Right renal pelvis (tissue), 4 donors: ENCODE results near the gene CCDC27. TPM values are rescaled to one million over a fixed set of nuclear protein-coding genes. Genes with fewer than 3 reads are reported as not detected.

Experiments
- DNase-seq, 4 donors: peaks; one replicate each; pipeline ENCODE4 v3.0.0-alpha.2; 2013; ENCODE audit warnings: low read depth in 4 of 4, low spot score in 3 of 4, missing footprints in 1 of 4
- polyA plus RNA-seq, 4 donors: library from polyadenylated mRNA; unstranded; fragments of 120-200 nt; gene quantifications; one replicate each; pipeline ENCODE4 v1.2.1, GENCODE V29; 2013; ENCODE audit not compliant: insufficient read length in 4 of 4

The CCDC27 gene
- polyA plus RNA-seq, 4 donors = 0.20 to 0.22 (median 0.21) TPM

DNA sequence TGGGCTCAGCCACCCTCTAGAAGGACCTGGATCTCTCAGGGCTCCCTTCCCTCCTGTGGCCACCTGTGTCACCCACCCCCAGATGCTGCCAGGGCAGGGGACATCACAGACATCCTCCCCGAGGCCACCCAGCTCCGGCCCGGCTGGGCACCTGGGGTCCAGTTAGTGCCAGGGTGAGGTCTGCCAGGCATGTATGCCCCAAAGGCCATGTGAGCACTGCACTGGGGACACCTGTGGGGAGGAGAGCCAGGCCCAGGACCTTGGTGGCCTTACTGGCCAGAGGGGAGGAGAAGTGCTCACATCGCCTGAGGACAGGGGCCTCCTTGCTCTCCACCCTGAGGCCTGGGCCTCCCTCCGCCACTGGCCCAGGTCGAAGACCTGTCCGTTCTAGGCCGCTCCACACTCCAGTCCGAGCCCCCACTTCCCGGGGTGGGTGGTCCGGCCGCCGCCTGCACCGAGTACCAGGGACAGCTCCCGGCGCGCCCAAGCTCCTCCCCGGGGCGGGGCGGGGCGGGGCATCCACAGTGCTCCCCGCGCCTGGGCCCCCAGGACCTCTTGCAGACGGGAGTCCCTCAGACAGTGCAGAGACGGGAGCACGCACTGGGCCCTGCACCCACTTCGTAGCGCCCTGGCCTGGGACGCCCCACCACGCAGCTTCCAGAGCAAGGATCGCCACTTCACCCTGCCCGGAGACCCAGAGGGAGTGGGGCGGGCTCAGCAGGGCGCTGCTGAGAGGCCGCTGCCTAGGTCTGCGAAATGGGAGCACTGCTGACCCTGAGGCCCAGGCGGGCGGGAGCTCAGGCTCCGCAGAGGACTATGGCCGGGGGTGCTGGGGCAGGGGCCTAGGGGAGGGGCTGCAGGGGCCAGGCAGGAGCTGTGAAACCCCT, 34.3 kb upstream of the CCDC27 start:
- DNase-seq = peak in 1 of 4 donors; percentile 20

DNA sequence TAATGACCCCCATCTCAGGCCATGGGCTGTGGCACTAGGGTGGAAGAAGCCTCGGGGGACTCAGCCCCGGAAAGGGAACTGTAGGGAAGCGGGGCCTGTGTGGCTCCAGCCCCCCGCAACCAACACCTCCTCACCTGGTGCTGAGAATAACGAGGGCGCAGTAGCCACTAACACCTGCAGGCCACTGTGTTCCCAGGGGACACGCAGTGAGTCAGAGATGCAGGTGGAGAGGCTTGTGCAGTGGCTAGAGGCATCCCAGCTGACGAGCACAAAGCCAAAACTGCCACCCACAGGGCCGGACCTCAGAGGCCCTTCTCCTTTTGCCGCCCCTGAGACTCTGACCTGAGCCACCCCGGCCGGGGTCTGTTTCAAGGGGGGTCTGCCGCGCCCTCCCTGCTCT, 33.5 kb upstream of the CCDC27 start:
- DNase-seq = no peak

DNA sequence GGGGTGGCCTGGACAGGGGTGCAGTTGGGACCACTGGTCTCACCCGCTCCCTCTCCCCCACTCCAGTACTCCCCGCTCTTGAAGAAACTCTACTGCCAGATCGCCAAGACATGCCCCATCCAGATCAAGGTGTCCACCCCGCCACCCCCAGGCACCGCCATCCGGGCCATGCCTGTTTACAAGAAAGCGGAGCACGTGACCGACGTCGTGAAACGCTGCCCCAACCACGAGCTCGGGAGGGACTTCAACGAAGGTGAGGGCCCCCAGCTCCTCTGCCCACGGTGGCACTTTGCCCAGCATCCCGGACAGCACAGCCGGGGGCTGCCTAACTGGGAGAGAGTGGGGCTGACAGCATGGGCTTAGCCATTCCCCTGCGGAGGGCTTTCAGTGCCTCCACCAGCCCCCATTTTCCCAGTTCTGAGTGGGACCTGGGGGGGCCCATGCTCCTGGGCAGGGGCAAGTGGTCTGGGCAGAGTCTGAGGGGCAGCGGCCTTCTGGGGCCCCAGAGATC, 30.2 kb upstream of the CCDC27 start:
- DNase-seq = no peak

DNA sequence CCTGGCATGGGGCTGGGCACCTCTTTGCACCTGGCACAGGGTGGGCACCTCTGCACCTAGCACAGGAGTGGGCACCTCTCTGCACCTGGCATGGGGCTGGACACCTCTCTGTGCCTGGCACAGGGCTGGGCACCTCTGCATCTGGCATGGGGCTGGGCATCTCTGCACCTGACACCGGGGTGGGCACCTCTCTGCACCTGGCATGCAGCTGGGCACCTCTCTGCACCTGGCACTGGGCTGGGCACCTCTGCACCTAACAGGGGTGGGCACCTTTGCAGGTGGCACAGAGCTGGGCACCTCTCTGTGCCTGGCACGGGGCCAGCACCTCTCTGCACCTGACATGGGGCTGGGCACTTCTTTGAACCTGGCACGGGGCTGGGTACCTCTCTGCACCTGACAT, 29.4 kb upstream of the CCDC27 start:
- DNase-seq = no peak

DNA sequence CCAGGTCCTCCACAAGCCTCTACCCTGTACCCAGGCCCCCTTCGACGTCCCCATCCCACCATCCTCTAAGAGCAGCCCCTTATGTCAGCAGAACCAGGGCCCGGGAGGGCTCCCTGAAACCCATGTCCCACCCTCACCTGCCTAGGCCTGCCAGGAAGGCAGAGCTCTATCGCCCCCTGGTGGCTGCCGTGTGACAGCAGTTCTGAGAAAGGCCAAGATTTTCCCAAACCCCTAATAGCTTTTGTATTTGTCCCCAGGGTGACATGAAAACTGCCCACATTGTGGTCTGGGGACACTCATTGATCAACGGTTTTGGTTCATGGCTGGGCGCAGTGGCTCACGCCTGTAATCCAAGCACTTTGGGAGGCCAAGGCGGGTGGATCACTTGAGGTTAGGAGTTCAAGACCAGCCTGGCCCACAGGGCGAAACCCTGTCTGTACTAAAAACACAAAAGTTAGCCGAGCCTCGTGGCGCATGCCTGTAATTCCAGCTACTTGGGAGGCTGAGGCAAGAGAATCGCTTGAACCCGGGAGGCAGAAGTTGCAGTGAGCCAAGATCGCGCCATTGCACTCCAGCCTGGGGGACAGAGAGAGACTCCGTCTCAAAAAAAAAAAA, 27.7 kb upstream of the CCDC27 start:
- peak; percentile 44 to 57 (median 52) for DNase-seq

DNA sequence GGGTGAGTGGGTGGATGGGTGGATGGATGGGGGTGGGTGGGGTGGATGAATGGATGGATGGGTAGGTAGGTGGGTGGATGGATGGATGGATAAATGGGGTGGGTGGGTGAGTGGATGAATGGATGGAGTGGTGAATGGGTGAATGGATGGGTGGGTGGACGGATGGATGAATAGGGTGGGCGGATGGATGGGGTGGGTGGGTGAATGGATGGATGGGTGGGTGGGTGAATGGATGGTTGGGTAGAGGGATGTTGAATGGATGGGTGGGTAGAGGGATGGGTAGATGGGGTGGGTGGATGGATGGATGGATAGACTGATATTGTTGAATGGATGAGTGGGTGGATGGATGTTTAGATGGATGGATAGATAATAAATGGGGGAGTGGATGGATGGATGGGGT, 26.9 kb upstream of the CCDC27 start:
- no peak for DNase-seq

DNA sequence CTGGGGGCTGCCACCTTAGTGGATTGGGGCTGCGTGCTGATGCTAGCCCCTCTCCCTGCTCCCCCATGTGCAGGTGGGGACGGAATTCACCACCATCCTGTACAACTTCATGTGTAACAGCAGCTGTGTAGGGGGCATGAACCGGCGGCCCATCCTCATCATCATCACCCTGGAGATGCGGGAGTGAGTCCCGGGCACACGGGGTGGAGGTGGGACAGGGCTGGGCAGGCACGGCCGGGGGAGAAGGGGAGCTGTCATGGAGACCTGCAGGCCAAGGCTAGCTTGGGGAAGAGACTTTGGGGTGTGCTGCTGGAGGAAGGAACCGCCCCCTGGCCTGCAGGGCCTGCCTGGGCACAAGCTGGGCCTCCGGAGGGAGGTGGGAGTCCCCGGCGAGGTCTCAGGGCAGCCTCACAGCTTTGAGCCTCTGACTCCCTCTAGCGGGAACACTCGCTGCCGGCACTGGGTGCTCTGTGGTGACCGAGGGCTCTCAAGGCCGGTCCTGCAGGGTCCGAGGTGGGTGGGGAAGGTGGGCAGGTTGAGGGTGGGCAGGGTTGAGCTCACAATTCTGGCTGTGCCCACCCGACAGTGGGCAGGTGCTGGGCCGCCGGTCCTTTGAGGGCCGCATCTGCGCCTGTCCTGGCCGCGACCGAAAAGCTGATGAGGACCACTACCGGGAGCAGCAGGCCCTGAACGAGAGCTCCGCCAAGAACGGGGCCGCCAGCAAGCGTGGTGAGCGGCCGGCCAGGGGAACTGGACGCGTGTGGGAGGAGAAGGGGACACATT, 25.0 kb upstream of the CCDC27 start:
- no peak for DNase-seq

DNA sequence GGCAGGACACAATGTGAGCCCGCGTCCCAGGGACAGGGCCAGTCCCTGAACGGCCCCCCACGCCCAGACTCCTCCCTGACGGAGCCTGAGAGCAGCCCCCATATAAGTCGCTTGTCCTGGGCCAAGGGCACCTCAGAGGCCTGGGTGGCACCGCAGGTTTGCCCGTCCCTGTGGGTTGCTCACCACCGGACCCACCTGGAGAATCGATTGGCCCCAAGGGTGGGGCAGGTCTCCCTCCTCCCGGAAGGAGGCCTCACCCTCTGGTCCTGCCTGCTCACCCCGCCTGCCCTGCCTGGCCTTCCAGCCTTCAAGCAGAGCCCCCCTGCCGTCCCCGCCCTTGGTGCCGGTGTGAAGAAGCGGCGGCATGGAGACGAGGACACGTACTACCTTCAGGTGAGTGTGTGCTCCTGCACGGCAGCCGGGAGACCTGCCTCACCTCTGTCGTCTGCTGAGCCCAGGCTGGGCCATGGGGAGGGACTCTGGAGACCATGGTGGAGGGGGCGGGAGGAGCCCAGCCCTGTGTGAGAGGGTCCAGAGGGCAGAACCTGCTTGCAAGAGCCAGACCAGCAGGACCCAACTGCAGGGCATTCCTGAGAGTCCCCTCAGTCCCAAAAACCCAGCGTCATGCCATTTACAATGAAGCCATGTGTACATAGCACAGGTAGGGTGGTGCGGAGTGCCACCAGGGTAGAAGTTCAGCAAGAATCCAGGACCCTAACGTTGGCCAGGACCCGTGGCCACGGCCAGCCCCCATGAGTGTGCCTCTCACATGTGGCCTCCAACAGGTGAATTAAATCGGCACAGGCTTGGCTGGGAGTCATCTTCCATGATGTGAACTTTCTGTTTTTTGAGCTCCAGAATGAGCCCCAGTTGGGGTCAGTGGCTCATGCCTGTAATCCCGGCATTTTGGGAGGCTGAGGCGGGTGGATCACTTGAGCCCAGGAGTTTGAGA, 24.1 kb upstream of the CCDC27 start:
- DNase-seq = no peak

DNA sequence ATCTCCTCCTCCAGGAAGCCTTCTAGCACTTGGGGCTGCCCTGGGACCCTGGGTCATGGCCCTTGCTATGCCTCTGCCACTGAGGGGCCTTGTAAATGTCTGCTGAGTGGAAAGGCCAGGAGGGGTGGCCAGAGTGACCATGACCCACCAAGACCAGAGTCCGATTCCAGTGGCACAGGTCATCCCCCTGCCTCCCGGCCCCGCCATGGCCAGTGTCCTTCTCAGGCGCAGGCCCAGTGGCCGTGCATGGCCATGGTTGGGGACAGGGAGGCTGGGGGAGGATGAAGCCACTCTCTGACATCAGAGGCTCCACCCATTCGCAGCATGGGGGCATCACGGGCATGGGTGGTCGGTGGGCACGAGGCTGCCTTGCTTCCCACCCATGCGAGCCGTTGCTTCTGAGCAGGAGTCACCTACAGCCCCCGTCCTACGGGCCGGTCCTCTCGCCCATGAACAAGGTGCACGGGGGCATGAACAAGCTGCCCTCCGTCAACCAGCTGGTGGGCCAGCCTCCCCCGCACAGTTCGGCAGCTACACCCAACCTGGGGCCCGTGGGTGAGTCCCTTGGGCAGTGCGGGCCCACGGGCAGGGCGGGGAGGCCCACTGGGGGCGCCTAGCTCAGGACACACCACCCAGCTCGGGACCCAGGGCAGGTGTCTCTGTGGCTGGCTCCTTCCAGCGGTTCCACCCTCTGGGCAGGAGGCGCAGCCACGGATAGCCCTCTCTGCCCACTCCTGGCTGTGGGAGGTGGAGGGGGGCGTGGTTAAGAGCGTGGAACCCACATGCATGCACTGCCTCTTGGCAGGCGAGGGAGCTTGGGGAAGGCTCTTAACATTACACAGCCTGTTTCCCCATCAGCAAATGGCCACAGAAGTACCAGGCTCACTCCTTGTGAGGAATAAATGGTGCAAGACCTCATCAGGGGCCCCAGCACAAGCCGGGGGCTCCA, 22.4 kb upstream of the CCDC27 start:
- DNase-seq = no peak

DNA sequence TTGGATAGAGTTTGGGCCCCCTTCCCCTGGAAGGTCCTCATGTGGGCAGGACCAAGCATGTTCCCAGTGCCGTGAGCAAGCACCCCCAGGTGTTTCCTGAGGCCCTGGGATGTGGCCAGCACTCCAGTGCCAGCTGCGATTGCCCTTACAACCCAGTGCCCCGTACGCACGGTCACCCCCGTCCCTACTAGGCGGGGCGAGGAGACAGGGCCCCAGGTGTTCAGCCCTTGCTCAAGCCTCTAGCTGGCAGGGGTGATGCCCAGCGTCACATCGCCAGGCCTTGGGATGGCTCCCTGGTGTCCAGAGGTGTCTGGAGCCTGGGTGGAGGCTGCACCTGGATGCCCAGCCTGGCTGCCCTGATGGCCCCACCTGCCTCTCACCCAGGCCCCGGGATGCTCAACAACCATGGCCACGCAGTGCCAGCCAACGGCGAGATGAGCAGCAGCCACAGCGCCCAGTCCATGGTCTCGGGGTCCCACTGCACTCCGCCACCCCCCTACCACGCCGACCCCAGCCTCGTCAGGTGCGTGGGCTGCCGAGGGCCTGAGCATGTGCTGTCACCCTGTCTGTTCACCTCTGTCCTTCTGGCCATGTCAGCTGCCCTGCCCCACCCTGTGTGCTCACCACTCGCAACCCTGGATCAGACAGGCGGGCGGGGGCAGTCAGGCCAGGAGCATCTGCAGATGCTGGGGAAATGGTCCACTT, 21.6 kb upstream of the CCDC27 start:
- no peak for DNase-seq

DNA sequence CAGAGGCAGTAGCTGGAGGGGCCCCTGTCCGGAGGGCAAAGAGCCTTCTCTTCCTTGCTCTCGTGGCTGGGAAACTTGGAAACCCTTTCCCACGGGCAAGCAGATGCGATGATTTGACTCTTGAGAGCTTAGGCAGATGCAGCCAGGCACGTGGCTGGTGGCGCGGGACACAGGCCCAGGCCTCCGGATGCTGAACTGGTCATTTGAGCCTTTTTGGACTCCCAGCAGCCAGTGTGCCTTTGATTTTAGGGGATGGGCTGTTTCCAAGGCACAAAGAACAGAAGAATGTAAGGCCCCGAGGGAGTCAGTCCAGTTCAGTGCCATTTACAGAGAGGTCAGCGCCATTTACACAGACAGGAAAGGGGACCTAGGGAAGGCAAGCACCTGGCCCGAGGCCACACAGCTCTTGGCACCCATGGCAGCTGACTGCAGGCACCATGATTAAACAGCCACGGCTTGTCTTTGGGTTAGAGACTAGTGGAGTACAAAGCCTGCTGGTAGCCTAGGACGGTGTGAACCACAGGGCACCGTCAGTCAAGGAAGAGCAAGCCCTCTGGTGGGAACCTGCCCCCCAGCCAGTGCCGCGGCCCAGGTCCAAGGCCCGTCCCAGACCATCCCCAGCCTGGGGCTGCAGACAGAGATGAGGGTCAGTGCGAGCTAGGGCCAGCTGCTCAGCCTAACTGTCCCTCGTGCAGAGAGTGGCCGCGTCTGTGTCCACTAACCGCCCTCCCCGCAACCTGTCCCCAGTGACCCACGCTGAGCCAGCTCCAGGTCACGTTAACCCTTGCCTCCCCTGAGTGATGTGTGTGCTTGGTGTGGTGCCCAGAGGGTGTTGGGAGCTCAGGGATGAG, 20.4 kb upstream of the CCDC27 start:
- no peak for DNase-seq

DNA sequence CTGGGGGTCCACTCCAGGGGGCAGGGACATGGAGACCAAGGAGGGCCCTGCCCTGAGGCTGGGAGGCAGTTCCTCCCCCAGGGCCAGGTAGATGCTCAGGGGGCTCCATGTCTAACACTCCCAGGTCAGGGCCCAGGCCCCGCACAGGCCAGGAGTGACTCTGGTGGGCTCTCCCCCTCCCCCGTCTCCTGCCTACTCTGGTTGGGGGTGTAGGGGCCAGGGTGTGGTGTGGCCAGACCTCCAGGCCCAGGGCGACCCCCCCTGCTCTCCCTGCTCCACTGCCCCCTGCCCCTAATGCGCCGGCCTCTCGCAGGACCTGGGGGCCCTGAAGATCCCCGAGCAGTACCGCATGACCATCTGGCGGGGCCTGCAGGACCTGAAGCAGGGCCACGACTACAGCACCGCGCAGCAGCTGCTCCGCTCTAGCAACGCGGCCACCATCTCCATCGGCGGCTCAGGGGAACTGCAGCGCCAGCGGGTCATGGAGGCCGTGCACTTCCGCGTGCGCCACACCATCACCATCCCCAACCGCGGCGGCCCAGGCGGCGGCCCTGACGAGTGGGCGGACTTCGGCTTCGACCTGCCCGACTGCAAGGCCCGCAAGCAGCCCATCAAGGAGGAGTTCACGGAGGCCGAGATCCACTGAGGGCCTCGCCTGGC, 19.7 kb upstream of the CCDC27 start:
- DNase-seq = no peak

DNA sequence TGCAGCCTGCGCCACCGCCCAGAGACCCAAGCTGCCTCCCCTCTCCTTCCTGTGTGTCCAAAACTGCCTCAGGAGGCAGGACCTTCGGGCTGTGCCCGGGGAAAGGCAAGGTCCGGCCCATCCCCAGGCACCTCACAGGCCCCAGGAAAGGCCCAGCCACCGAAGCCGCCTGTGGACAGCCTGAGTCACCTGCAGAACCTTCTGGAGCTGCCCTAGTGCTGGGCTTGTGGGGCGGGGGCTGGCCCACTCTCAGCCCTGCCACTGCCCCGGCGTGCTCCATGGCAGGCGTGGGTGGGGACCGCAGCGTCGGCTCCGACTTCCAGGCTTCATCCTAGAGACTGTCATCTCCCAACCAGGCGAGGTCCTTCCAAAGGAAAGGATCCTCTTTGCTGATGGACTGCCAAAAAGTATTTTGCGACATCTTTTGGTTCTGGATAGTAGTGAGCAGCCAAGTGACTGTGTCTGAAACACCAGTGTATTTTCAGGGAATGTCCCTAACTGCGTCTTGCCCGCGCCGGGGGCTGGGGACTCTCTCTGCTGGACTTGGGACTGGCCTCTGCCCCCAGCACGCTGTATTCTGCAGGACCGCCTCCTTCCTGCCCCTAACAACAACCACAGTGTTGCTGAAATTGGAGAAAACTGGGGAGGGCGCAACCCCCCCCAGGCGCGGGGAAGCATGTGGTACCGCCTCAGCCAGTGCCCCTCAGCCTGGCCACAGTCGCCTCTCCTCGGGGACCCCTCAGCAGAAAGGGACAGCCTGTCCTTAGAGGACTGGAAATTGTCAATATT, 19.0 kb upstream of the CCDC27 start:
- no peak for DNase-seq

DNA sequence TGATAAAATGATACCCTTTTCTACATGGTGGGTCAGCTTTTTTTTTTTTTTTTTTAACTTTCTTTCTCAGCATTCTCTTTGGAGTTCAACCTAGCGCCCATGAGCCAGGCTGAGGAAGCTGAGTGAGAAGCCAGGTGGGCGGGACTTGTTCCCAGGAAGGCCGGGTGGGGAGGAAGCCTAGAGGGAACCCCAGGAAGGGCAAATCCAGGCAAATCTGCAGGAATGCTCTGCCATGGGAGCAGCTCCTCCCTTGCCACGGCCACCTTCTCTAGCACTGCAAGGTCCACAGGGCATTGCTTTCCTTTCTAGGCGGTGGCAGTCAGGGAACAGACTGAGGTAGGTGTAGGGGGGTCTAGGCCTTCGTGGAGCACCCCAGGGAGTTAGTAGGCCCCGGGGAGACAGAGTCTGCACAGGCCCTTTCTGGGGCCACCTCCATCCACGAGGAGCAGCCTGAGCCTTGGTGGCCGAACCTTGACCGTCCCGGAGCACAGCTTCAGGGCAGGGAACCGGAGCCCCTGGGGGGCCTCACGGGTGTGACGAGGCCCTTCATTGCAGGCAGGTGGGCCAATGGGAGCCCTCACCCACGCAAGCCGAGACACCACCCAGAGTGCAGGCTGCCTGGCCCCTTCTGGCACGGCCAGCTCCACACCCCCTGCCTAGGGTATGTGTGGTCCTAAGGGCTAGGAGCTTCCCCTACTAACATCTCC, 18.2 kb upstream of the CCDC27 start:
- no peak for DNase-seq

DNA sequence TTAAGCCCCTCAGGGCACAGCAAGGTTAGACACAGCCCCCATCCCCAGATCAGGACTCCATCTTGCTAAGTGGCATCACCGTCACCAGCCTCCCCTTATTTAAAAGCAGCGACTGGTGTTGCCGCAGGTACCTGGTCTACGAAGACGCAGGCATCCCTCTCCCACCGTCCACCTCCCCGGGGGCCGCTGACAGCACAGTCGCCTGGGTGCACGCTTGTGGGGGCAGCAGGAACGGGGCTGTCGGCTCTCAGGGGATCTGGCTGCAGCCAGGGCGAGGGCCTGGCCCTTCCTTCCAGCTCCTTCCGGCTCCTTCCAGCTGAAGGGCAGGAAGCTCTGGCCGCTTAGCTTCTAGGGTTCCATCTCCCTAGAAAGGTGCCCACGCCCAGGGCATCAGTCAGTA, 17.6 kb upstream of the CCDC27 start:
- DNase-seq = no peak
